ENCODE measurements around the gene INTS3. TPM values are rescaled to one million over a fixed set of nuclear protein-coding genes. Genes with fewer than 3 reads are reported as not detected.
A peak's percentile ranks its signal among the peaks of the same experiment; 100 is the strongest.

Gene INTS3
- total and polyA plus RNA-seq, 9 of the 15 experiments (the other 6 are each of a cell fraction or from before 2014, with no cell fraction given), result 6.3 to 24.1 (median 14.3) TPM

DNA sequence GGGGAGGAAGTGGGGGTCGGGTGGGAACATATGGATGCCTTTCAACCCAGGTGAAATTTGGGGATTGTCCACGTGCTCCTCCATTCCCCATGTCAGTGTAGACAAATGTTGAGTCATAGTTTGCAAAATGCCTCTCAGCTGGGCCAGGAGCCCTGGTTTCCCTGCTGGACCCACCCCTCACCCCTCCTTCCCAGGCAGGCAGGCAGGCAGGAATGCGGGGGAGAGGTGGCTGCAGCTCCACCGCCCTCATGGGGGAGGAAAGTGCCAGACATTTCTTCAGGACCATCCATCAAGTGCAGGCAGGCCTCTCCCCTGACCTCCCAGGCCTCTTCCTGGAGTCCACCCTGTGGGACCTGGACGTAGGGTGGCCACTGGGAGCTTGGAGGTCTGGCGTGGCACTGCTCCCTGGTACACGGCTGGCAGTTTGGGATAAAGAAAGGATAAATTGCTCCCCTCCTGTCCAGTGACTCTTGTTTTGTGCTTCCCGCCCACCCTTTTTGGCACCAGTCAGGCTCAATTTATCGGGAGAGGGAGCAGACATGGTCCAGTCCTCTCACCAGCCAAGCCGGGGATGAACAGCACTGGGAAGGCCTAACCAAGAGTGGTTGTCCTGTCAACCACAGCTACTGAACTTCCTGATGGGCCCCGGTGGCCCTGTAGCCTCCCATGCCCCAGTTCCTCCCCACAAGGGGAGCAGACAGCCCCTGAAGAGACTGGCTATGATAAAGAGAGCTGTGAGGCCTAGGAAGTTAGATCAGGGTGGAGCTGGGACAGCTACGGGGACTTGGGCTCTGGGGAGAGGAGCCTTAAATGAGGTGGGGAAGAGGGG lies 30.4 kb upstream of the INTS3 start (continued):
- TF ChIP-seq ZKSCAN1 (IDR thresholded peaks at IDR 0.05; ENCODE audit: low read depth, low read length), result no peak; the same call in 1 of the 2 replicates
- no peak for TF ChIP-seq RNF219 (CRISPR knock-in tag; IDR thresholded peaks at IDR 0.05)
- no peak for TF ChIP-seq RBM14 (IDR thresholded peaks at IDR 0.05; ENCODE audit: borderline replicate concordance, insufficient read depth, low read depth, low read length)
- TF ChIP-seq TRIM25 (IDR thresholded peaks at IDR 0.05; ENCODE audit: borderline replicate concordance), result no peak
- TF ChIP-seq GTF2F1 (IDR thresholded peaks at IDR 0.05; ENCODE audit: low read depth, low read length), result no peak
- no peak for TF ChIP-seq ZNF436 (CRISPR knock-in tag; IDR thresholded peaks at IDR 0.05)
- no peak for TF ChIP-seq SIRT6 (IDR thresholded peaks at IDR 0.05; ENCODE audit: low read depth, low read length)
- 0 out of 2 replicates have a peak, but pooled peaks have one; percentile 13 for TF ChIP-seq HDAC2 (IDR thresholded peaks at IDR 0.05)
- TF ChIP-seq RFX5 (IDR thresholded peaks at IDR 0.05; ENCODE audit: low read depth, low read length), result no peak
- TF ChIP-seq FOXO4 (CRISPR knock-in tag; IDR thresholded peaks at IDR 0.05), result no peak
- TF ChIP-seq PPARD (CRISPR knock-in tag; IDR thresholded peaks at IDR 0.05), result no peak
- TF ChIP-seq CREBBP (IDR thresholded peaks at IDR 0.05; ENCODE audit: low read depth, low read length), result no peak
- TF ChIP-seq KLF1 (tag; IDR thresholded peaks at IDR 0.05), result peak; percentile 64
- TF ChIP-seq FOXJ3 (CRISPR knock-in tag; IDR thresholded peaks at IDR 0.05), result no peak

All from K562 (cell line).